ENCODE data around the gene RGSL1.

The RGSL1 gene

GRCh38 chr1:182450087-182450486 lies at the start of gene RGSL1:
TSS of gene RGSL1 (plus strand) at chr1:182450146. CDS start at chr1:182450166, 20 bp downstream.
- Mint-ChIP-seq H3K27me3 (peaks cover 3% of the 10 kb centered on the region), H3K4me1 (ENCODE audit: low read depth) (no peaks in the 10 kb centered on the region), H3K4me3 (no peak within 1 kb of the TSS), H3K27ac (no peak within 1 kb of the TSS), H3K36me3 (no peaks in the 10 kb centered on the region), H3K9me3 (ENCODE audit: low read depth) (no peaks in the 10 kb centered on the region)

GRCh38 chr1:182400567-182400966 lies 49.4 kb upstream of the RGSL1 start, which contains the start of gene TEDDM1:
TSS of gene TEDDM1 (minus strand) at chr1:182400667. CDS start at chr1:182400485, 182 bp downstream.
- Mint-ChIP-seq H3K4me3 (no peak within 1 kb of the TSS), H3K27me3 (peaks cover 18% of the 10 kb centered on the region), H3K36me3 (no peaks in the 10 kb centered on the region), H3K4me1 (ENCODE audit: low read depth) (peaks cover 4% of the 10 kb centered on the region), H3K9me3 (ENCODE audit: low read depth) (no peaks in the 10 kb centered on the region), H3K27ac (no peak within 1 kb of the TSS)

- H3K27ac Mint-ChIP-seq = no peak overlapping the region
- H3K27me3 Mint-ChIP-seq = peaks cover 12% of the 10 kb centered on the region
- no peaks in the 10 kb centered on the region for H3K36me3 Mint-ChIP-seq
- no peak overlapping the region for H3K4me3 Mint-ChIP-seq
- H3K9me3 Mint-ChIP-seq (ENCODE audit: low read depth) = no peaks in the 10 kb centered on the region
- no peaks in the 10 kb centered on the region for H3K4me1 Mint-ChIP-seq (ENCODE audit: low read depth)
Observed at GRCh38 chr1:182404781-182405180, 45.2 kb upstream of the RGSL1 start.

GRCh38 chr1:182405578-182405977 lies 44.4 kb upstream of the RGSL1 start:
- Mint-ChIP-seq H3K27me3 (peaks cover 14% of the 10 kb centered on the region), H3K9me3 (ENCODE audit: low read depth) (no peaks in the 10 kb centered on the region), H3K27ac (no peak overlapping the region), H3K4me1 (ENCODE audit: low read depth) (no peaks in the 10 kb centered on the region), H3K4me3 (no peak overlapping the region), H3K36me3 (no peaks in the 10 kb centered on the region)

GRCh38 chr1:182406012-182406411 lies 43.9 kb upstream of the RGSL1 start:
- H3K9me3 Mint-ChIP-seq (ENCODE audit: low read depth) = no peaks in the 10 kb centered on the region
- no peak overlapping the region for H3K27ac Mint-ChIP-seq
- H3K27me3 Mint-ChIP-seq = peaks cover 14% of the 10 kb centered on the region
- no peak overlapping the region for H3K4me3 Mint-ChIP-seq
- H3K4me1 Mint-ChIP-seq (ENCODE audit: low read depth) = no peaks in the 10 kb centered on the region
- no peaks in the 10 kb centered on the region for H3K36me3 Mint-ChIP-seq

GRCh38 chr1:182407724-182408123 lies 42.2 kb upstream of the RGSL1 start:
- Mint-ChIP-seq H3K9me3 (ENCODE audit: low read depth) (no peaks in the 10 kb centered on the region), H3K36me3 (no peaks in the 10 kb centered on the region), H3K4me3 (no peak overlapping the region), H3K27ac (no peak overlapping the region), H3K4me1 (ENCODE audit: low read depth) (no peaks in the 10 kb centered on the region), H3K27me3 (peaks cover 14% of the 10 kb centered on the region)

- Mint-ChIP-seq H3K27me3 (peaks cover 14% of the 10 kb centered on the region), H3K27ac (no peak overlapping the region), H3K36me3 (no peaks in the 10 kb centered on the region), H3K9me3 (ENCODE audit: low read depth) (no peaks in the 10 kb centered on the region), H3K4me3 (no peak overlapping the region), H3K4me1 (ENCODE audit: low read depth) (no peaks in the 10 kb centered on the region)
Observed at GRCh38 chr1:182408435-182409075, 41.4 kb upstream of the RGSL1 start.

GRCh38 chr1:182410138-182410537 lies 39.8 kb upstream of the RGSL1 start:
- Mint-ChIP-seq H3K4me3 (no peak overlapping the region), H3K36me3 (no peaks in the 10 kb centered on the region), H3K4me1 (ENCODE audit: low read depth) (no peaks in the 10 kb centered on the region), H3K27me3 (peaks cover 15% of the 10 kb centered on the region), H3K27ac (no peak overlapping the region), H3K9me3 (ENCODE audit: low read depth) (no peaks in the 10 kb centered on the region)

GRCh38 chr1:182410620-182411273 lies 39.2 kb upstream of the RGSL1 start:
- Mint-ChIP-seq H3K27me3 (peaks cover 14% of the 10 kb centered on the region), H3K4me1 (ENCODE audit: low read depth) (no peaks in the 10 kb centered on the region), H3K36me3 (no peaks in the 10 kb centered on the region), H3K27ac (no peak overlapping the region), H3K9me3 (ENCODE audit: low read depth) (no peaks in the 10 kb centered on the region), H3K4me3 (no peak overlapping the region)

GRCh38 chr1:182413486-182413885 lies 36.5 kb upstream of the RGSL1 start:
- H3K27ac Mint-ChIP-seq = no peak overlapping the region
- H3K4me1 Mint-ChIP-seq (ENCODE audit: low read depth) = no peaks in the 10 kb centered on the region
- peaks cover 15% of the 10 kb centered on the region for H3K27me3 Mint-ChIP-seq
- no peaks in the 10 kb centered on the region for H3K9me3 Mint-ChIP-seq (ENCODE audit: low read depth)
- no peak overlapping the region for H3K4me3 Mint-ChIP-seq
- H3K36me3 Mint-ChIP-seq = no peaks in the 10 kb centered on the region

GRCh38 chr1:182413969-182414368 lies 36.0 kb upstream of the RGSL1 start:
- H3K4me3 Mint-ChIP-seq = no peak overlapping the region
- H3K36me3 Mint-ChIP-seq = no peaks in the 10 kb centered on the region
- H3K9me3 Mint-ChIP-seq (ENCODE audit: low read depth) = no peaks in the 10 kb centered on the region
- H3K27me3 Mint-ChIP-seq = peaks cover 15% of the 10 kb centered on the region
- no peaks in the 10 kb centered on the region for H3K4me1 Mint-ChIP-seq (ENCODE audit: low read depth)
- H3K27ac Mint-ChIP-seq = no peak overlapping the region

- no peak overlapping the region for H3K27ac Mint-ChIP-seq
- no peaks in the 10 kb centered on the region for H3K36me3 Mint-ChIP-seq
- no peaks in the 10 kb centered on the region for H3K4me1 Mint-ChIP-seq (ENCODE audit: low read depth)
- no peaks in the 10 kb centered on the region for H3K9me3 Mint-ChIP-seq (ENCODE audit: low read depth)
- peaks cover 11% of the 10 kb centered on the region for H3K27me3 Mint-ChIP-seq
- no peak overlapping the region for H3K4me3 Mint-ChIP-seq
Observed at GRCh38 chr1:182415789-182416188, 34.2 kb upstream of the RGSL1 start.

- Mint-ChIP-seq H3K4me1 (ENCODE audit: low read depth) (peaks cover 13% of the 10 kb centered on the region), H3K27me3 (peaks cover 2% of the 10 kb centered on the region), H3K27ac (no peak overlapping the region)
Observed at GRCh38 chr1:182426442-182427430, 23.2 kb upstream of the RGSL1 start.

GRCh38 chr1:182428043-182428442 lies 21.9 kb upstream of the RGSL1 start:
- H3K27me3 Mint-ChIP-seq = peaks cover 2% of the 10 kb centered on the region

More at GRCh38 chr1:182426442-182427430, 23.2 kb upstream of the RGSL1 start:
- H3K4me3 Mint-ChIP-seq = no peak overlapping the region
- H3K9me3 Mint-ChIP-seq (ENCODE audit: low read depth) = no peaks in the 10 kb centered on the region
- no peaks in the 10 kb centered on the region for H3K36me3 Mint-ChIP-seq

More at GRCh38 chr1:182428043-182428442, 21.9 kb upstream of the RGSL1 start:
- Mint-ChIP-seq H3K9me3 (ENCODE audit: low read depth) (no peaks in the 10 kb centered on the region), H3K36me3 (no peaks in the 10 kb centered on the region), H3K4me1 (ENCODE audit: low read depth) (peaks cover 13% of the 10 kb centered on the region), H3K4me3 (no peak overlapping the region), H3K27ac (no peak overlapping the region)
